NCI-H510A (cell line): ENCODE data around the gene PEX10.
"Not testable (repeated sequence)": the region's sequence is repeated elsewhere in the genome, so short reads cannot be mapped to it uniquely, and the experiment has no call there.

Source experiments
- DNase-seq: peaks from one replicate; lab custom pipeline; 2025; lab: John Stamatoyannopoulos, UW

PEX10 gene

DNA sequence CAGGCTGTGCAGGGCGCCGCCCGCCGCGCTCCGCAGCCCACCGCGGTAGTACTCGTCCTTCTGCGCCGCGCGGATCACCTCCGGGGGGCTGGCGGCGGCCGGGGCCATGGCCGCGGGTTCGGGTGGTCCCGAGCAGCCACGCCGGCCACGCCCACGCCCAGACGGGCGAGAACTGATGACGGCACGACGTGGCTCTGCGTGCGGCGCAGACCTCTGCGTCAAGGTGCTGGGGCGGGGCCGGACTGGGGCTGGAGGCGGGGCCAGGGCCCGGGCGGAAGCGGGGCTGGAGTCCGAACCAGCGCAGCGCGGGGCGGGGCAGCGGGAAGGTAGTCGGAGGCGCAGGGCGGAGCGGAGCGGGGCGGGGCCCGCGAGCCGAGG, at the start of gene PEX10:
PEX10 (minus strand) TSS at position 170 of the 378 bp plus-strand sequence; CDS start at position 108, 62 bp downstream.
- DNase-seq: peak; percentile 98

DNA sequence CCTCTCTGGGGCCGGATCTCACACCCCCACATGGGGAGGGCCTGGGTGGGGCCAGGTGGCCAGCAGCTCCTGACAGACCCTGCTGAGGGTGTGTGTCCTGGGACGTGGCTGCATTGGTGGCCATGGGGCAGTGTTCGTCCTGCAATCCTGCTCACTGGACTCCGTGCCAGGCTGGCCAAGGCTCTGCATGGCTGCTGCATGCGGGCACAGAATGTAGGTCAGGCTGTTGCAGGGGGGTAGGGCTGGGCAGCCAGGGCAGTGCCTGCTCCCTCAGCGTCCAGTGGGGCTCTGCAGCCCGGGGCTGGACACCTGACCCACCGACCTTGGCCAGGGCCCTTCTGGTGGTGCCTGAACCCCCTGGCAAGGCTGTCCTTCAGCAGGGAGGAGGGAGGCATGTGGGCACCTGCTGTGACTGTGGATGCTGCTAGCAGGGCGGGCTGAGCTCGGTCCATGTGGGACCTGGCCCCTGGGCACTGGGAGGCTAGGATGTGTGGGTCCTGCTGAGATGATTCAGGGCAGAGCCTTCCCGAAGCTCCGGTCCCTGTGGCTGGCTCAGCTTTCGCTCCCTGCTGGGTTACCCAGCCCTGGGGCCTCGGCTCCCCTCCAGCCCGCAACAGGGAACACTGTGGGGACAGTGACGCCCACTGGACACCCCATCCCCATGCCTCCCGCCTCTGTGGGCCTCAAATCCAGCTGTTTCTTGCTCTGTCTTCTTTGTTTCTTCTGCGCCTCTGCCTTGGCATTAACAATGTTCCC, 48.8 kb upstream of the PEX10 start:
- no peak for DNase-seq

DNA sequence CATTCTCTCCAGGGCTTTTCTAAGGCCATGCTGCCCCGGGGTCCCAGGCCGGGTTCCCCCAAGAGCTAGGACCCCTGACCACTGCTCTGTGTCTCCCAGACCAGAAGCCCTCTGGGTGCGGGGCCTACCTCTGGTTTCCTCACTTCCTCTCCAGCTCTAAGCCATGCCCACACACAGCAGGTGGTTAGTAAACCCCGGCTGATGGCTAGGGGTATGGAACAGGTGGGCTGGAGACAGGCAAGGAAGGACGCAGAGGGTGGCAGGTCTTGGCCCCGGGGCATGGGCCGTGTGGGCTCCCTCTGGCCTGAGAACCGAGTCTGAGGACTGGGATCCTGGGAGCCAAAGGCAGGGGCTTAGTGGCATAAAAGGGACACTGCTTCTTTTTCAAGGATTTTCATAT, 47.8 kb upstream of the PEX10 start:
- no peak for DNase-seq

DNA sequence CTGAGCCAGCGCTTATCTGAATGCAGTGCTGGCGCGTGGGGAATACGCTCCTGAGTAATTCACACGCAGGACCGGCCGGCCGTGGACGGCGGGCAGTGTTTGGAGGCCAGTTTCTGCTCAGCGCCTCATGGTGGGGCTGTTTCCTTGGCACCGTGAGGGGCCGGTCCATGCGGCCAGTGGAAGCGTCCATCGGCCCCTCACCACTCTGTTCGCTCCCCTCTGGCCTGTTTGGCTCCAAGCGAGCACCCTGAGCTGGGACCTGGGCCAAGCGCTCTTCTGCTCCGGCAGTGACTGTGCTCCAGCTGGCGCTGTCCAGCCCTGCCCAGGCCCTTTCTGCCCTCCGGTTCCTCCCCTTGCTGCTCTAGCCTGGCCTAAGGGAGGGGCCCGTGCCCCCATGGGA, 47.4 kb upstream of the PEX10 start:
- DNase-seq: no peak

DNA sequence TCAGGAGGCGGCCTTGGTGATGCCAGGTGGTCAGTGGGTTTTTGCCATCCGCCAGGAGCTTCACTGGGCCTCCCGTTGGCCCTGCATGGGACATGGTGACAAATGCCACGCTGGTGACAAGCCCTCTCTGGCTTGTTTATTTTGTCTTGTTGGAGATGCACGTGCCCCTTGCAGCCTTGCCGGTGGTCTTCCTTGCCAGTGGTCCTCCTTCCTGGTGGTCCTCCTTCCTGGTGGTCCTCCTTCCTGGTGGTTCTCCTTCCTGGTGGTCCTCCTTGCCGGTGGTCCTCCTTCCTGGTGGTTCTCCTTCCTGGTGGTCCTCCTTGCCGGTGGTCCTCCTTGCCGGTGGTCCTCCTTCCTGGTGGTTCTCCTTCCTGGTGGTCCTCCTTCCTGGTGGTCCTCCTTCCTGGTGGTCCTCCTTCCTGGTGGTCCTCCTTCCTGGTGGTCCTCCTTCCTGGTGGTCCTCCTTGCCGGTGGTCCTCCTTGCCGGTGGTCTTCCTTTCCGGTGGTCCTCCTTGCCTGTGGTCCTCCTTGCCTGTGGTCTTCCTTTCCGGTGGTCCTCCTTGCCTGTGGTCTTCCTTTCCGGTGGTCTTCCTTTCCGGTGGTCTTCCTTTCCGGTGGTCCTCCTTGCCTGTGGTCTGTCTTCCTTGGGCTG, 46.9 kb upstream of the PEX10 start:
- not testable (repeated sequence) for DNase-seq

DNA sequence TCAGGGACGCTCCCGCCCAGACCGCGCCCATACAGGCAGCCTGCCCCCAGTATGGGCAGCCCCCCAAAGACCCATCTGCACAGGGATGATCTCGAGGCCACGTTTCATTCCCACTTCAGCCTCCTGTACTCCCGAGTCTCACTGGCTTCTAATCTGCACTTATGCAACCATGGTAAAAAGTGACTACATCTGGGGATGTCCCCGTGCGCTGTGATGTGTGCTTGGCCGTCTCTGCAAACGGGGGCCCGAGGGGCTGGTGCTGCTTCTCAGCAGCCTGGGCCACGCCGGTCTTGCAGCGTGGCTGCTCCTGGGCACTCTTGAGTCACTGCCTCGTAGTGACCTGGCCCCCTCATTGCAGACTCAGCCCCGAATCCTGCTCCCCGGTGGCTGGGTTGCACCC, 46.3 kb upstream of the PEX10 start:
- no peak for DNase-seq

DNA sequence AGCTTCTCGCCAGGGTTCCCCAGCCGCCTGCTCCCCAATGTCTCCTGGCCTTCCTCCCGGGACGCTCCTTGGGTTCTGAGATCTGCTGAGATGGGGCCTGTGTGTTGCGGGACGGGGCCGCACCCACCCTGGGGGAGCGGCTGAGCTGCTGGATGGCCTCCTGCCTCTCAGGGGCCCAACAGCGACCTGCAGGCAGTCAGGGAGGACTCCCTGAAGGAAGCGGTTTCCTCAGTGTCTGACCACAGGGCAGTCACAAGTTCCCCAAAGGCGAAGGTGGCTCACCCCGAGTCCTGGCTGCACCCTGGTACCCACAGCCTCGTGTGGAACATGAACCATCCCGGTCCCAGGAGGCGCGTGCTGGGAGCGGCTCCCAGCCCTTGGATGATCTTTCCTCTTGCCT, 45.1 kb upstream of the PEX10 start:
- DNase-seq: no peak

DNA sequence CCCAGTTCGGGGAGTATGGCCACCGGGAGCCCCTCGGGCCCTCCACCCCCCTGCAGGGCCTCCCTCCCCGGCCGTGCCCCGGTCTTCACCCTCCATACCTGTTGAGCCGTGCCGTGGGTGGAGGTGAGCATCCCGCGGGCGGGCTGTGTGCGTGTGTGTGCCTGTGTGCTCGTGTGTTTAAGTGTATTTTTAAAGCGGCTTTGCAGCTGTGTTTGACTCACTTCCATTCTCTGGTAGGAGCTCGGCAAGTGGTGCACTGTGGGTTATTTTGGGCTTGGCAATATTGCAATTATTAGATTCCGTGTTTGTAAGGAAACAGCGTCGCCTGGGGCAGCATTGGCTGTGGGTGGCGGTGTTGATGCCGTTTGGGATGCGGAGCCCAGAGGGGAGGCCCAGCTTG, 43.4 kb upstream of the PEX10 start:
- DNase-seq: no peak

DNA sequence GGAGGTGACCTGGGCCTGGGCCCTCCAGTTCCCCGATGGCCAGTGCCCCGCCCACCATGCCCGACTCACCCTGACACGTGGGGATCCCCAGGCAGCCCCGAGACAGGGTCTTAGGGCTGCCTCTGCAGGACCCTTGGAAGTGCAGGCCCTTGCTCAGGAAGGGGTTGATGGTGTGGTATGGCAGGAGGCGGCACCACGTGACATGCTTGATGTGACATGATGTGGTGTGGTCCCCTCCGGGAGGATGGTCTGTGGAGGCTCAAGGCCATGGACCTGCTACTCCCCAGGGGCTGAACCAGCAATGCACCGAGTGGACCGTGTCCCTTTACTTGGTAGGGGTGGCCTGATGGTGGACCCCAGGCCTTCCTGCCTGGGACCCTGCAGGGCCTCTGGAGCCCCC, 41.9 kb upstream of the PEX10 start:
- no peak for DNase-seq

DNA sequence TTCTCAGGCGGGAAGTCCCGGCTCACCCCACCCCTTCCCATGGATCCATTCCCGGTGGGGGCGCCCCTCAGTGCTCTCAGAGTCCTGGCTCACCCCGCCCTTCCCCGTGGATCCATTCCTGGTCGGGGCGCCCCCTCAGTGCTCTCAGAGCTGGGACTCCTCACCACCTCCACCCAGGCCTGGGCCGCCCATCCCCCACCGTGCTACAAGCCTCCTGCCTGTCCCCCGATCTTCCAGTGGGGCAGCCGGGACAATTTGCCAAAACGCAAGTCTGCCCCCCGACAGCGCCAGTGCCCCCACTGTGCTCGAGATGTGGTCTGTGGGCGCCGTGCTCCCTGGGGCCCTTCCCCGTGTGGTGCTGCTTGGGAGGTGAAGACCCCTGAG, 40.6 kb upstream of the PEX10 start:
- no peak for DNase-seq

DNA sequence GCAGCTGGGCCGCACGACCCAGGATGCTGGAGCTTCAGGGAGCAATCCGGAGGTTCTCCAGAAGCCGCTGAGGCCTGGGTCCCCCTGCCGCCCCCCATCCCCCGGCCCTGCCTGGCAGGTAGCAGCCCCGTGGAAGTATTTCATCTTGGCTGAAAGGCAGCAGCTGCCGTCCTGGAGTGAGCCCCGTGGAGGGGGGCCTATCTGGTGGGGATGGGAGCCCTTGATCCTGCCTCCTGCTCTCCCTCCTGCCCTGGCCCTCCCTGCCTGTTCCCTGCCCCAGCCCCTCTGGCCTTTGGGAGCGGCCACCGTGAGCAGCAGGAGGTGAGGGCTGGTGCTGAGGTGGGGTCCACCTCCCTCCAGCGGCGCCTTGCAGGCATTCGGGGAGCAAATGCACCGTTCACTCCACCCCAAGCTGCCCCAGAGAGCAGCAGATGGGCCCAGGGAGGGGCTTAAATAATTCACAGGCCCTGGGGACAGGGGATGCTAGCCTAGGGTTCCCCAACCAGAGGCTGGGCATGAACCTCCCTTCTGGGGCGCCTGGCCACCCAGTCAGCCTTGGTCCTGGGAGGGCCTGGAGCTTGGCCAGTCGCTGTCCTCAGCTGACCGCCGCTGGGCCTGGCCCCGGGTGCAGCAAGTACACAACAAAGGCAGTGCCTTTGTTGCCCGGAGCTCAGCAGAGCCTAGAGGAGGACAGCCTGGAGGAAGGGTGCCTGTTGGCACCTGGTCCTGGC, 40.0 kb upstream of the PEX10 start:
- DNase-seq: no peak

DNA sequence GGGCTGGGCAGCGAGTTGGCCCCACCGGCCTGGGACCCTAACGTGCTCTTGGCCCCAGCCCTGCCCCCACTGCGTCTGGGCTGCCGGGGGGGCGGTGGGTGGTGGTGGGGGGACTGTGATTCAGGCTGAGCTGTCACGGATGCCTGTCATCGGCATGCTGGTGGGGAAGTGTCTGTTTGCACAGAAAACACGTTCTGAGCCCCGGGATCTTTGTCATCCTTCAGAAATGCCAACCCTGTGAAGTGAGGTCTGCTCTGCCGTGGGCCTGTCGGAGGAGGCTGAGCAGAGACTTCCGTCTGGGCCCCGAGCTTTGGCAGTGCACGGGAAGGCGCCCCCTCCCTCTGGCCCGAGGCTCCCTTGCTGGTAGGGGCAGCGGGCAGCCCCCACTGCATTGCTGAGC, 39.4 kb upstream of the PEX10 start:
- no peak for DNase-seq

DNA sequence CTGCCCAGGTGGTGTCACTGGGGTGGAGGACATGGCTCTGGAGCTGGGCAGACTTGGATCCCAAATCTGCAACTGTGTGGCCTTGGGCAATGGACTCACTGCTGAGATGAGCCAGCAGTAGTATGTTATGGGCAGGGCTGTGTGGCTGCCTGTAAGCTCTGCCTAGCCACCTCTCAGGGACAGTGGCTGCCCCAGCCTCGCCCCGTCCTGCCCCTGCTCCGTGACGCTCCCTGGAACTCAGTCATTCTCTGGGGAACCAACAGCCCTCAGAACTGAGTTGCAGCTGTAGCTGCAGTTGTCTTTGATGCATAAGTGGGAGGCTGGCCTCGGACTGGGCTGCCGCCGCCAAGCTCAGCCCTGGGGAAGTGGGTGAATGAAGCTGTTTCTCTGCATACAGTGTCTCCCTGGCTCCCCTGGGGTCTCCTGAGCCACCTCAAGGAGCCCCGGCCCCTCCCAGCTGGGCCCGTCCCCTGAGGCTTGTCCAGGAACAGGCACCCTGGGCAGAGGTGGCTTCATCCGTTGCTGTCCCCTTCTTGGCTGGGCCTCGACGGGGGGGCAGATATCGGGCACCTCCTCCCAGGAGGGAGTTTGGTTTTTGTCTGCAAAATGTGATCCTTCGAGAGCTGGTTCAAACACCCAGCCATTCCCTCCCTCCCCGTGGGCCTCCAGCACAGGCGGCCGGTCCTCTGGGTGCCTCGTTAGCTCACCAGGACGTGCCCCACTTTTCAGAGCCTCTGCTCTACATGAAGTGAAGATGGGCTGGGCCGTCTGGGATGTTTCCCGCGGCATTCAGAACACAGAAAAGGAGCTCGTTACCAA, 37.5 kb upstream of the PEX10 start:
- DNase-seq: no peak

DNA sequence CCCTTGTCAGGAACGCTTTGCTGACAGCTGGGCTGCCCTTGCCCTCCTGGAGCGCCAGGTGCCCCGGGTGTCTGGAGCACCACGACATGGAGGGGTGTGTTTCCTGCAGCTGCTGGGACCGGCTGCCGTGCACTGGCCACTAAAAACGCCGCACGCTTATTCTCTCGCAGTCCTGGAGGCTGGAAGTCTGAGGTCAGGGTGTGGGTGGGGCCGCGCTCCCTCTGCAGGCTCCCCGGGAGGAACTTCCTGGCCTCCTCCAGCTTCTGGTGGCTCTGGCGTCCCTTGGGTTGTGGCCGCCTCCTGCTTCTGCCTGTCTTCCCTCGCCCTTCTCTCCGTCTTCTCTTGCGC, 35.7 kb upstream of the PEX10 start:
- DNase-seq: peak; percentile 51

DNA sequence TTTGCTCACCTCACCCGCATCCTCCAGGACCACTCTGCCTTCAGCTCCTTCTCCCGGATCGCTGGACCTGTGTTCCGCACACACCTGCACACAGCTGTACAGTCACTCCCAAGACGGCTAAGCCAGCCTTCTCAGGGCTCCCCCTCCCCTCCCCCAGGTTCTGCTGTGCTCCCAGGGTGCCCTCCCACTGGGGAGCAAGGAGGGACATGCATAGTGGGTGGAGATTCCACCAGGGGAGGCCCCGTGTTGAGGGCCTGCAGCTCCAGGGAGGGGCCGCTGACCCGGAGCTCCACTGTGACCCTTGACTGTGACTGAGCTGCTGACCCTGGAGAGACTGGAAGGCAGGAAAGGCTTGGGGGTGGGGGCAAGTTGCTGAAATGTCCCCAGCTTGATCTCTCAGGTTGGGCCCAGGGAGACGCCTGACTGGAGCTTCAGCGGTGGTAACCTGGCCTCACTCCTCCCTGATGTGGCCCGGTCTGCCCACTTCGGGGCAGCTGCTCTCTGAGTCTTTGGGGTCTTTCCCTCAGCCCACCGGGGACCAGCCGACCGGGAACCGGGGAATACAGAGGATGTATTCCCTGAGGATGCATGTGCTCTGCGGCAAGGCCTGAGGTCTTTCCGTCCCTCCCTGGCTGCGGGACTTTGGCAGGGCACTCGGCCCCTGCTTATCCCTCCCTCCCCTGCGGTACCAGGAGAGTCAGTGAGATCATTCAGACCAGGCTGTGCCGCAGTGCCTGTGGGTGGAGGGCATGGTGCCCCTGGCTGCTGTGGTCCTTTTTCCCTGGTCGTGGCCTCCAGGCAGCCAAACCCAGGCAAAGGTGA, 35.1 kb upstream of the PEX10 start:
- DNase-seq: no peak

DNA sequence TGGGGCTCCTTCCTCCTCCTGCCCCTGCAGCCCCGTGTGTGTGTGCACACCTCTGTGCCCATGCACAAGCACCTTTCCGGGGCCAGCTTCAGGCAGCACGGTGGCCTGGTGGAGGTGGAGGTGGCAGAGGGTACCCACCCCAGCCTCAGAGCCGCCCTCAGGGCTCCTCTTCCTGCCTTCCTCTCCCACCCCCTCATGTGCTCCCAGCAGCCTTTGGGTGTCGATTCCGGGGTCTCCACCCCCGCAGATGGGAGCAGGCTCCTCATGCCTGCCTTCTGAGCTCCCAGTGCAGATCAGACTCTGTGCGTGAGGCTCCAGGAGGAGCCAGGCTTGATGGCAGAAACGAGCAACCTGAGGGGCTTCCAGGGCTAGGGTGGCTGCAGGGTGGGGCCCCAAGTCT, 34.5 kb upstream of the PEX10 start:
- DNase-seq: no peak

DNA sequence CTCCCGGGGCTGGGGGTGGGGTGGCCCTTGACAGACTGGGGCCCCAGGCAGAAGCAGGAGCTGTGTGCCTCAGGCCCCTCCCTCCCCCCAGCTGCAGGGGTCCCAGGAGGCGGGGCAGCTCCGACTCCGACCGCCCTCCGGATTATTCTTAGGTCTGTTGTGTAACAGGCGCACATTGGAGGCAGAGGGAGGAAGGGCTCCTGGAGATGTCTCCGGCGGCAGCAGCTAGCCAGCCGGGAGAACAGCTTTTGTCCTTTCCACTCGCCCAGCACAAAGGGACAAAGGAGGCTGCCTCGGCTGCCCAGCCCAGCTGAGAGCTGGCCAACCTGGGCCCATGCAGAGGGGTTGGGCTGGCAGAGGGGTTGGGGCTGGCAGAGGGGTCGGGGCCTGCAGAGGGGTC, 34.0 kb upstream of the PEX10 start:
- DNase-seq: no peak

DNA sequence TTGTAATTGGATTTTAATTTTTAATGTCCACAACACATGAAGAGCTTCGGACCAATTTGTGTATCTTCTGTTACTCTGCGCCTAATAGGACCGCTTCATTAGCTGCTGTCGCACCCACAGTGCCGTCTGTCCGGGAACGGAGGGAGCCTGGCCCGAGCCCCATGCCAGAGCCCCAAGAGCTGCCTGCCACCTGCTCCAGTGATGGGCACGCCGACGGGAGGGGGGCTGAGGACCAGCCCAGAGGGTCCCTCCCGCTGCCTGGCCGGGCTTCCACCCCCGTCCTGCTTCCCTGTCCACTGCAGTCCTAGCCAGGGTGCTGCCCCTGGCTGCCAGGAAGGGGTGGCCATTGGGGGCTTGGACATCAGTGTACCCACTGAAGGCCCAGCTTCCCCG, 33.5 kb upstream of the PEX10 start:
- DNase-seq: no peak

DNA sequence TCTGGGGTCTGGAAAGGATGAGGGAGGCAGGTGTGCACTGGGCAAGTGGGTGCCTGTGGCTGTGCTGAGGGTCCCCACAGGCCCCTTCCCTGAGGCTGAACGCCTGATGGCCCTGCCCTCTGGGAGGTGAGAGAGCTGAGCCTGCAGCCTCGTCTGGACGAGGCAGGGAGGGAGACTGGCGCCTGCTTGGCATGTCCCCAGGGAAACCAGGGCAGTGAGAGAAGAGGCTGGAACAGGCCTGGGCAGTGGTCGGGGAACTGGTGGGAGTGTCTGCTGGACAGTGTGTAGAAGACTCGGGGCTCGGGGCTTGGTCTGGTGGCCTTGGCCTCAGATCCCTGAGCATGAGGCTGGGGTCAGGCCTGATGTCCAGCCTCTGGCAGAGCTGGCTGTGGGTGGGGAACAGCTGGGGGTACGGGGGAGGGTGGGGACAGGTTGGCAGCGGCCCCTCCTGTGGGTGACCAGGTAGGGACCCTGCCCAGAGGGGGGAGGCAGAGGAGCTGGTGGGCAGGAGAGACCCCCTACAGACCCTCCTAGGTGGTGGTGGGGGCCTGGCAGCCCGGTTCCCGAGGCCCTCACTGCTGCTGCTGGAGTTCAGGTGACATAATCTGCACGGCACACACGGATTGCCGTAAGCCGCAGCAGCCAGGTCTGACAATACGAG, 32.9 kb upstream of the PEX10 start:
- DNase-seq: no peak

DNA sequence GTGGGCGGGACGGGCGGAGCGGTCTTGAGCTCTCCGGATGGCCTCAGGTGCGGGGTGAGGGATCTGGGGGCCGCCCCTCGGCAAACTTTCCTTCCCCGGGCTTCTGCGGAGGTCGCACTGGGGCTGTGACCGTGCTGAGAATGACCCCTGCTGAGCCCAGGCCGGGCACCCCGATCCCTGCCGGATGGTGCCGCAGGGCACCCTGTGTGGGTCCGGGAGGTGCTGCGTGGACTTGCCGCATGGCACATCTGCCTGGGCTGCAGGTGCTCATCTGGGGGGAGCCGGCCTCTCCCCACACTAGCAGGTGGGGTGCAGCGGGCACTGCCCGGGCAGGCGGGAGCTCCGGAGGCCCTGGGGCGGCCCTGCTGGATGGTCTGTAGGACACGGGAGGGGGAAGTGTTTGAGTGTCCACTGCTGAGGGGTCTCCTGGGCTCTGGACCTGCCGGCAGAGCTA, 31.8 kb upstream of the PEX10 start:
- no peak for DNase-seq
